Type B pancreatic cell (in vitro differentiated cells): ENCODE measurements around the gene AGR3. TPM values are rescaled to one million over a fixed set of nuclear protein-coding genes. Genes with fewer than 3 reads are reported as not detected.

Source experiments
- DNase-seq: peaks from one replicate; pipeline ENCODE4 v3.0.0; 2021; ENCODE audit warnings: mixed read lengths; ENCODE audit not compliant: unreplicated experiment; ENCODE audit errors: extremely low spot score
- H3K27ac Mint-ChIP-seq: 2 replicates; pipeline ENCODE4 v1.8.0; 2021; ENCODE audit warnings: mild to moderate bottlenecking, mixed read lengths
- H3K27me3 Mint-ChIP-seq: 2 replicates; pipeline ENCODE4 v1.8.0; 2021; ENCODE audit warnings: mixed read lengths
- H3K36me3 Mint-ChIP-seq: 2 replicates; pipeline ENCODE4 v1.8.0; 2021; ENCODE audit warnings: mixed read lengths
- H3K4me1 Mint-ChIP-seq: one replicate; pipeline ENCODE4 v1.8.0; 2021; ENCODE audit warnings: mixed read lengths; ENCODE audit not compliant: unreplicated experiment
- H3K4me3 Mint-ChIP-seq: 2 replicates; pipeline ENCODE4 v1.8.0; 2021; ENCODE audit warnings: mild to moderate bottlenecking, mixed read lengths
- H3K9me3 Mint-ChIP-seq: 2 replicates; pipeline ENCODE4 v1.8.0; 2021; ENCODE audit warnings: mixed read lengths
- long read RNA-seq: library from polyadenylated mRNA; unstranded; transcript quantifications from one replicate; pipeline ENCODE4 v2.0.0, GENCODE V29; 2020
- total RNA-seq: library from RNA; stranded (reverse); gene quantifications from 2 replicates; pipeline ENCODE4 v1.2.1, GENCODE V29; 2021; ENCODE audit warnings: low replicate concordance
- TF ChIP-seq, protein P1 (sequence below): fragments of 200-600 bp; sonication (generic); conservative IDR thresholded peaks from 2 replicates; pipeline ENCODE4 v1.5.0; 2021; ENCODE audit warnings: antibody characterized with exemption, mild to moderate bottlenecking

Gene AGR3
- total RNA-seq, result 5.2 and 10.4 TPM in 2 replicates
- long read RNA-seq, transcript AGR3-201 (8 exons, 749 nt), result major isoform, 8 of 12 reads
- long read RNA-seq, partial matches to known transcripts, result 1 of 12 reads
- long read RNA-seq, other reads (novel, unspliced or antisense), result 3 of 12 reads

DNA sequence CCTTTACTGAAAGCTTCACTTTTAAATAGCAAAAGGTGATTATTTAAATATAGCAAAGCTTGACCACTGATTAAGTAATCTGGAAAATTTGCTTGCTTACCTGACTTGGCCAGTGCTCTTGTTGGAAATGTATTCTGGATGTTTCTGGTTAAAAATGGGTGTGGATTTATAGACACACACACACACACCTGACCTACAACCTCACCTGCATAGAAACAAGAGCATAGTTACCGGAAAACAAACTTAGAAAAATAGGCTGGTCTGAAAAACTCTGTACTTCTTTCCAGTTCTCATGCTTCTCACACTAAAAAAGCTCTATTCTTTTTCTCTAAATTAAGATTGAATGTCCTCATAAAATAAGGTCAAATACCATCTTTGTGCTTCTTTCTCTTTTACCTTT lies at the start of gene AGR3:
Gene AGR3 (minus strand): TSS at position 140 of the 400 bp plus-strand sequence. CDS start 3,365 bp downstream, outside the sequence.
- Mint-ChIP-seq H3K27ac (peak within 1 kb of the TSS; percentile 83), H3K4me1 (no peaks in the 10 kb centered on the region), H3K36me3 (no peaks in the 10 kb centered on the region), H3K4me3 (no peak within 1 kb of the TSS), H3K27me3 (no peaks in the 10 kb centered on the region), H3K9me3 (no peaks in the 10 kb centered on the region)
- DNase-seq, result no peak
- TF ChIP-seq, protein P1, sequence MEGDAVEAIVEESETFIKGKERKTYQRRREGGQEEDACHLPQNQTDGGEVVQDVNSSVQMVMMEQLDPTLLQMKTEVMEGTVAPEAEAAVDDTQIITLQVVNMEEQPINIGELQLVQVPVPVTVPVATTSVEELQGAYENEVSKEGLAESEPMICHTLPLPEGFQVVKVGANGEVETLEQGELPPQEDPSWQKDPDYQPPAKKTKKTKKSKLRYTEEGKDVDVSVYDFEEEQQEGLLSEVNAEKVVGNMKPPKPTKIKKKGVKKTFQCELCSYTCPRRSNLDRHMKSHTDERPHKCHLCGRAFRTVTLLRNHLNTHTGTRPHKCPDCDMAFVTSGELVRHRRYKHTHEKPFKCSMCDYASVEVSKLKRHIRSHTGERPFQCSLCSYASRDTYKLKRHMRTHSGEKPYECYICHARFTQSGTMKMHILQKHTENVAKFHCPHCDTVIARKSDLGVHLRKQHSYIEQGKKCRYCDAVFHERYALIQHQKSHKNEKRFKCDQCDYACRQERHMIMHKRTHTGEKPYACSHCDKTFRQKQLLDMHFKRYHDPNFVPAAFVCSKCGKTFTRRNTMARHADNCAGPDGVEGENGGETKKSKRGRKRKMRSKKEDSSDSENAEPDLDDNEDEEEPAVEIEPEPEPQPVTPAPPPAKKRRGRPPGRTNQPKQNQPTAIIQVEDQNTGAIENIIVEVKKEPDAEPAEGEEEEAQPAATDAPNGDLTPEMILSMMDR, result no peak

GRCh38 chr7:16930946-16931345 lies 49.2 kb upstream of the AGR3 start:
- TF ChIP-seq, protein P1, result no peak
- no peaks in the 10 kb centered on the region for H3K36me3 Mint-ChIP-seq
- no peaks in the 10 kb centered on the region for H3K27me3 Mint-ChIP-seq
- no peak for DNase-seq
- H3K4me3 Mint-ChIP-seq, result no peak overlapping the region
- H3K4me1 Mint-ChIP-seq, result peaks cover 6% of the 10 kb centered on the region
- no peaks in the 10 kb centered on the region for H3K9me3 Mint-ChIP-seq
- H3K27ac Mint-ChIP-seq, result no peak overlapping the region

GRCh38 chr7:16929146-16929762 lies 47.5 kb upstream of the AGR3 start:
- TF ChIP-seq, protein P1, result no peak
- no peak overlapping the region for H3K4me3 Mint-ChIP-seq
- H3K27me3 Mint-ChIP-seq, result no peaks in the 10 kb centered on the region
- no peak overlapping the region for H3K27ac Mint-ChIP-seq
- DNase-seq, result no peak
- no peaks in the 10 kb centered on the region for H3K9me3 Mint-ChIP-seq
- H3K36me3 Mint-ChIP-seq, result no peaks in the 10 kb centered on the region
- H3K4me1 Mint-ChIP-seq, result peaks cover 11% of the 10 kb centered on the region

DNA sequence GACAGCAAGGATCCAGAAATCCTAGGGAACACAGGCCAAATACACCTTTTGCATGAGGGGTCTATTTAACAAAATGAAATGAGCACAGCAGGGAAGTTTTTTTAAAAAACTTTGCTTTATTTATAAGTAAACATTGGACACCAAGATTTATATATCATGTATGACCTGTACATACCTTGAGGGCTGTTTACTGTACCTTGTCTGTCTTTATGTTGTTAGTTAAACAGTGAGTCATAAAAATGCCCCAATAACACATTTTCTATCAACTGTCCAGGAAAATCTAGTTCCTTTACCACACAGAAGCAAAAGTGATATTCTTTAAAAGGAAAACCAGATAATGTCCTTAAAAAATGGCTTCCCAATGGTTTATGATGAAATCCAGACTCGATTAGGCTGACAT lies 45.1 kb upstream of the AGR3 start:
- no peak for DNase-seq
- TF ChIP-seq, protein P1, result no peak
- Mint-ChIP-seq H3K4me3 (no peak overlapping the region), H3K27me3 (no peaks in the 10 kb centered on the region), H3K27ac (no peak overlapping the region), H3K4me1 (peaks cover 13% of the 10 kb centered on the region), H3K36me3 (no peaks in the 10 kb centered on the region), H3K9me3 (no peaks in the 10 kb centered on the region)

GRCh38 chr7:16926283-16926682 lies 44.5 kb upstream of the AGR3 start:
- TF ChIP-seq, protein P1, result peak; percentile 67

More at GRCh38 chr7:16926283-16926682, 44.5 kb upstream of the AGR3 start:
- Mint-ChIP-seq H3K4me3 (no peak overlapping the region), H3K36me3 (no peaks in the 10 kb centered on the region), H3K9me3 (no peaks in the 10 kb centered on the region), H3K27ac (no peak overlapping the region), H3K4me1 (peaks cover 18% of the 10 kb centered on the region), H3K27me3 (no peaks in the 10 kb centered on the region)
- DNase-seq, result no peak
